ENCODE results near the gene TMEM179.
"Not testable (repeated sequence)": the region's sequence is repeated elsewhere in the genome, so short reads cannot be mapped to it uniquely, and the experiment has no call there.

Gene TMEM179

GRCh38 chr14:104585966-104586697 lies 18.4 kb downstream of the TMEM179 start:
- no peak for DNase-seq

GRCh38 chr14:104584557-104584956 lies 20.0 kb downstream of the TMEM179 start:
- DNase-seq, result no peak

- no peak for DNase-seq
Measured at GRCh38 chr14:104583424-104584306, 20.9 kb downstream of the TMEM179 start.

- DNase-seq, result no peak
Measured at GRCh38 chr14:104582662-104583061, 21.9 kb downstream of the TMEM179 start.

DNA sequence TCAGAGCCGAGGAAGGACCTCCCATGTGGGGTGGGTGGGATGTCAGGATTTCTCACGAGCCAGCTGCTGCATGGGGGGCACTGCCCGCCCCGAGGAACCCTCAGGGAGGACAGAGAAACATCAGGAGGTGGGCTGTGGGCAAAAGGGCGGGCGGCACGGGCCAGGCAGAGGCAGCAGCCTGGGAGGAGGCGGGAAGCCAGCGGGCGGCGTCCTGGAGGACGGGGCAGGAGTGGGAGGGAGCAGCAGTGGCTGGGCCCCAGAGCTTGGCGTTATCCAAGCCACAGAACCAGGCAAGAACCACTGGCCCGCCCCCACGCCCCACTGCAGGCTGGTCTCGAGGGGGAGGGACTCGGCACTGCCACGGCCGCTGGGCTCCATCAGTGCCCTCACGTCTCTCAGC lies 22.6 kb downstream of the TMEM179 start:
- DNase-seq, result no peak

DNA sequence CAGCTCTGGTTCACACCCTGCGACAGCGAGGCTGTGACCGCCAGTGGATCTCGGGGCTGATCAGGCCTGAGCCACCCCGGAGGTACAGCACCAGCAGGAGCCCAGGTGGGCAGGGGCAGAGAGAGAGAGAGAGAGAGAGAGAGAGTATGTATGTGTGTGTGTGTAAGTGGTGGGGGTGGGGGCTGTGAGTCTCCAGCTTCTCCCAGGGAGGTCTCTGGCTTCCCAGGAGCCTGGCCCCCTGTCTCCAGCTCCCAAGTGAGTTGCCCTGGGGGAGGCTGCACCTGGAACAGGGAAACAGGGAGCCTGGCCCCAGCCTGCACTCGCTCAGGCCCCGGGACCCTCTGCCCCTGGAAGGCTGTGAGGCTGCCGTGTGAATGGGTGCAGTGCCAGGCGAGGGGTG lies 23.1 kb downstream of the TMEM179 start:
- DNase-seq, result no peak

DNA sequence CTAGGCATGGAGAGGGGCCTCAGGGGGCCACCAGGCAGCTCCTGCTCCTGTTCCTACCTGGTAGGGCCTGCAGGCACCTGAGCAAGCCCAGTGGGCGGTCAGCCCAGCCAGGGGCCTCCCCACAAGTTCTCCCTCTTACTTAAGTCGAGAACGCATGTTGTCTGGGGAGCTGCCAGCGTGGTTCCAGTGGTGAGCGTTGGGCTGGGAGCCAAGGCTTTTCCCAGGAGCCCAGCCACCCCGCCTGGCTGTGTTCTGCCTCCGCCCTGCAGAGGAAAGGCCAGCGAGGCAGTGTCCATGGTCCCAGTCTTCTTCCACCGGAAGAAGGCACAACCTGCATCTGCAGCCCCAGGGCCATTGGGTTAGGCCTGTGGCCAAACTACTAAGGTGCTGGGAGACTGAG lies 23.6 kb downstream of the TMEM179 start:
- DNase-seq, result no peak

GRCh38 chr14:104579939-104580338 lies 24.6 kb downstream of the TMEM179 start:
- not testable (repeated sequence) for DNase-seq

DNA sequence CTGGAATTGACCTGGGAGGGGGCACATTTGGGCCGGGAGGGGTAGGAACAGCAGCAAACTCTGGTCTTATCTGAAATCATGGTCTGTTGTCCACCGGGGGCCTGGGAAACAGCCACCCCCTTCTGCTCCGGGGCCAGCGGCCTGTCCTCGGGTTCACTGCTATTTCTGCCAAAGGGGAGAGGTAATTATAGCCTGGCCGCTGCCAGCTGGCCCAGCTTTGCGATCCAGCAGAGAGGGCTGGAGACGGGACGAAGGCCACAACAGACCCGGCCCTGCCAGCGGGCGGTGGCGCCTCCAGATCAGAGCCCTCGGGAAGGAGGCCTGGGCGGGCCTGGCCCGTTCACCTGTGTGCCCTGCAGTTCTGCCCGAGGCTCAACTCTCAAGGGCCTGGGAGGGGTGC lies 25.1 kb downstream of the TMEM179 start, which contains the start of gene C14orf180:
TSS of gene C14orf180 (plus strand) at position 258 of the 400 bp plus-strand sequence. CDS start 6,667 bp downstream, outside the sequence.
- DNase-seq, result no peak

DNA sequence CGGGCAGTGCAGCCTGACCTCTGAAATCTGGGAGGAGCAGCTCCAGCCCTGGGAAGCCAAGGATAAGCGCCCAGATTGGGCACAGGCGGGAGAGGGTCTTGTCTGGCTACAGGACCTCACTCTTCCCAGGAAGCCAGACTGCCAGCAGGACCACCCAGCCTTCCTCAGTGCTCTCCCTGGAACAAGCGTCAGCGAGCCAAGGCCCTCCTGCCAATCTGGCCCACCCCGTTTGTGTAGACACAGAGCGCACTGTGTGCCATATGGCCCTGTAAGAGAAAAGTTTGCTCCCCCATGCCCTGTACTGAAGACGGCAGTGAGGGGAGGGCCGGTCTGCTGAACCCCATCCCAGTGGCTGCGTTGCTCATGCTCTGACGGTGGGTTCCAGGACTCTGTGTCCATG lies 26.3 kb downstream of the TMEM179 start:
- no peak for DNase-seq

DNA sequence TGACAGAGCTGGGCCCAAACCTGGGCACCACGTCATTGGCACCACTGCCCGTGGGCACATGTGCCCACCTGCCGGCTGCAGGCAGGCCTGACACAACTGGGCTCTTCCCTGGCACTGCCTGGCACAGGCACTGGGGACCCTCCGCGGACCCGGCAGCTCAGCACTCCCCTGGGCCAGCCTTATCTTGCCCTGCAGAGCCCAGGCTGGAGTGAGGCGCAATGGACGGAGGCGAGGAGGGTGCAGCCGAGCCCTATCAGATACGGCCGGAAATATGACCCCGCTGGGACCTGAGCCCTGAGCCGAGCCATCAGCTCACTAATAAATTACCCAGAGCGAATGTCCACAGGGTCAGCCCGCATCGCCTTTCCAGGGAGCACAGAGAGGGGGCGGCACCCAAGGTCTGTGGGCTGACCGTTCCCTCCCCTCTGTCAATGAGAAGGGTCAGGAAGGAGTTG lies 26.7 kb downstream of the TMEM179 start:
- DNase-seq, result no peak

GRCh38 chr14:104577426-104577825 lies 27.1 kb downstream of the TMEM179 start:
- DNase-seq, result no peak

- DNase-seq, result no peak
Measured at GRCh38 chr14:104576970-104577332, 27.6 kb downstream of the TMEM179 start.

DNA sequence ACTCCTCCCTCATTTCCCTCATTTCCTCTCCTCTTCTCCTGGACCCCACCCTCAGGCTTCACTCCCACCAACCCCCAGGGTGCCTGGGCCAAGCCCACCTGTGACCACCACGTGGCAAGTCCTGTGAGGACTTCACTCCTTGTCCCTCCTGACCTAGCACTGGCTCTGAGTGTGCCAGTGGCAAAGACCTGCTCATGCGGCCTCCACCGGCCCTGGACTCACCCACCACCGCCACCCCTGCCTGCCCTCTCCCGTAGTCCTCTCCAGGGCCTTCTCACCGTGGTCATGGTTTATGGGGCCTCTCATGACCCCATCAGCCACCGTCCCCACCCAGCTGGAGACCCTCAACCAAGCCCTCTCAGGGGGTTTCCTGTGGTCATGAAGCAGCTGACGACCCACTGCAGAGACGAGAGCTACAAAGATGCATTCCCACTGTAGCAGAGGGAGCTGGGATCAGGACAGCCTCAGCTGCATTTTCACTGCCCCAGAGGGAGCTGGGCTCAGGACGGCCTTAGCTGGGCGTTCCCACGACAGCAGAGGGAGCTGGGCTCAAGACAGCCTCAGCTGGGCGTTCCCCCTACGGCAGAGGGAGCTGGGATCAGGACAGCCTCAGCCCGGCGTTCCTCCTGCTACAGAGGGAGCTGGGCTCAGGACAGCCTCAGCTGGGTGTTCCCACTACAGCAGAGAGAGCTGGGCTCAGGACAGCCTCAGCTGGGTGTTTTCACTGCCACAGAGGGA lies 28.2 kb downstream of the TMEM179 start:
- no peak for DNase-seq

DNA sequence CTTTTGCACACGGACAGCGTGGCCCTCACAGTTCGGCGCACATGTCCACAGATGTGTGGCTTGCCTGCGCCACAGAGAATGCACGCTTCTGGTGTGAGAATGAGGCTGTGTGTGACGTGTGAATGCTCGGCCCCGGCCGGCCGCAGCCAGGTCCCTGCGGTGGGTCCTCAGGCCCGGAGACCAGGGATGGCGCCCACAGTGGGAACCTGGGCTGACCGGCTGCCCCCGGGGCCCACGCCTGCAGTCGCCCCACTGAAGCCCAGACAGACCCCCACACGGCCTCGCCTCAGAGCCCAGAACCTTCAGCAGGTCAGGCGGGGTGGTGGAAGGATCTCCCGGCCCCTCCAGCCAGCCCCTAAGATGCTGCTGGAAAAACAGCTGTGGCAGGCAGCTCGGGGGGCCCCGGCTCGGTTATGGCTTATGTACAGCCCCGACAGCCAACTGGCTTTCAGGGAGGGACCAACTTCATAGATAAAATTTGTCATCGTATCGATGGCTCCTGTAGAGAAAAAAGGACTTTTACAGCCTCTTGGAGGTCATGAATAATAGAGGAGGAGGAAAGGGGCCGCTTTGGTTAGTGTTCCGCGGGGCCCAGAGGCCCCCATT lies 29.5 kb downstream of the TMEM179 start:
- DNase-seq, result no peak

DNA sequence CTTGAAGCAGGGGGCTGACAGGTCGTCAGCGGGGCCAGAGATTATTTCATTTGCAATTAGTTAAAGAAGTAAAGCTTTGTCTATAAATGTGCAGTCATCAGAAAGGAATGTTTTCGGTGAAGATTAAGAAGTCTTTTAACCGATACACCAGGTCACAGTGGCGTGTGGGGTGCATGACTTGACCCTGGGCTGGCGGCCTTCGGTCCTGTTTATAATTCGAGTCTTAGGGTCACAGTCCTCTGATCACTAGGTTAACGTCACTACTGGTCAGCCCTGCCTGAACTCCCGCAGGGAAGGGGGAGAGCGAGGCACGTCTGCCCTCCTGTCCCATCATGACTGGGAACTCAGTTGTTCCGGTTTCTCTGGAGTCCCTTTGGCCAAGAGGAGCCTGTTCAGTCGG lies 30.0 kb downstream of the TMEM179 start:
- no peak for DNase-seq

DNA sequence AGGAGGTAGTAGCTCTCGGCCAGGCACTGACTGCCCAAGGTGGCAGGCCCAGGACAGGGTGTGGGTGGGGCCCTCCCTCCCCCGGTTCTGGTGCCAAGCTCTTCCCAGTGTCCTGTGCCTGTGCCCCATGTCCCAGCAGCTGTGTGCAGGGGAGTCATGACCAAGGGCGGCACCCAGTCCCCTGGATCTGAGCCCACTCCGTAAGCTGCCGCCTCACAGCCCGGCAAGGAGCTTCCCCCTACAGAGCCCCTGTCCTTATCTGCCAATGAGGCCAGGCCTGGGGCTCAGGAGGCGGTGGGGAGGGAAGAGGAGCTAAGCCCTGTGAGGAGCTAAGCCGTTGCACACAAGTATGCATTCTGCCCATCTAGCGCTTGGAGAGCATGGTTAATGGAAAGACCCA lies 30.6 kb downstream of the TMEM179 start:
- DNase-seq, result no peak

- DNase-seq, result no peak
Measured at GRCh38 chr14:104572668-104573067, 31.9 kb downstream of the TMEM179 start.

- no peak for DNase-seq
Measured at GRCh38 chr14:104572024-104572626, 32.4 kb downstream of the TMEM179 start.

GRCh38 chr14:104571246-104571645 lies 33.3 kb downstream of the TMEM179 start:
- DNase-seq, result no peak

DNA sequence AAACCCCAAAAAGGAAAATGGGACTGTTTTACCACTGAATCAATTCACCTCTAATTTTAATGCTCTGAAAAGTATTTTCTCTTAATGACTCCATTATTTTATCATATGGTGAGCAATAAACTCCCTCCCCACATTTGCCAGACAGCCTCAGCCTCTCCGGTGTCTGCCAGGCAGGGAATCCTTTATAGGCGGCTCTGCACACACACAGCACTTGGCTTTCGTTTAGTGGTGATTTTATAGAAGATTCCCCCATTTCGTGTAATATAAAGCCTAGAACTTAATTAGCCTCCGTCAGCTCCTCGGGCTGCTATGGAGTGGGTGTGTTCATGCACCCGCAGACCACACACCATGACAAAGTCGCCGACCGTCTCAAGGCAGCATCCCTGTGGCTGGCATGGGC lies 35.1 kb downstream of the TMEM179 start:
- DNase-seq, result no peak

- DNase-seq, result no peak
Measured at GRCh38 chr14:104568620-104569019, 36.0 kb downstream of the TMEM179 start.

Measured in fibroblast of skin of abdomen (primary cell).